ENCODE measurements around the gene OBP2B.
"Not testable (repeated sequence)": the region's sequence is repeated elsewhere in the genome, so short reads cannot be mapped to it uniquely, and the experiment has no call there.

OBP2B gene

GRCh38 chr9:133225171-133226011, 16.3 kb upstream of the OBP2B start:
- Mint-ChIP-seq H3K27me3 (peaks cover 38% of the 10 kb centered on the region), H3K4me1 (no peaks in the 10 kb centered on the region), H3K36me3 (ENCODE audit: insufficient read depth) (no peaks in the 10 kb centered on the region), H3K9me3 (no peaks in the 10 kb centered on the region), H3K4me3 (no peak overlapping the region), H3K27ac (ENCODE audit: low read depth) (no peak overlapping the region)
- DNase-seq (ENCODE audit: low spot score in 2 of 2), result no peak
- no peak for ATAC-seq (replicated peaks; ENCODE audit: extremely low read depth, poor library complexity, severe bottlenecking)

- Mint-ChIP-seq H3K36me3 (ENCODE audit: insufficient read depth) (no peaks in the 10 kb centered on the region), H3K4me1 (no peaks in the 10 kb centered on the region), H3K27ac (ENCODE audit: low read depth) (no peak overlapping the region), H3K4me3 (no peak overlapping the region), H3K27me3 (peaks cover 44% of the 10 kb centered on the region), H3K9me3 (no peaks in the 10 kb centered on the region)
- no peak for DNase-seq (ENCODE audit: low spot score in 2 of 2)
- ATAC-seq (replicated peaks; ENCODE audit: extremely low read depth, poor library complexity, severe bottlenecking), result no peak
Measured at GRCh38 chr9:133224762-133225161, 15.7 kb upstream of the OBP2B start.

DNA sequence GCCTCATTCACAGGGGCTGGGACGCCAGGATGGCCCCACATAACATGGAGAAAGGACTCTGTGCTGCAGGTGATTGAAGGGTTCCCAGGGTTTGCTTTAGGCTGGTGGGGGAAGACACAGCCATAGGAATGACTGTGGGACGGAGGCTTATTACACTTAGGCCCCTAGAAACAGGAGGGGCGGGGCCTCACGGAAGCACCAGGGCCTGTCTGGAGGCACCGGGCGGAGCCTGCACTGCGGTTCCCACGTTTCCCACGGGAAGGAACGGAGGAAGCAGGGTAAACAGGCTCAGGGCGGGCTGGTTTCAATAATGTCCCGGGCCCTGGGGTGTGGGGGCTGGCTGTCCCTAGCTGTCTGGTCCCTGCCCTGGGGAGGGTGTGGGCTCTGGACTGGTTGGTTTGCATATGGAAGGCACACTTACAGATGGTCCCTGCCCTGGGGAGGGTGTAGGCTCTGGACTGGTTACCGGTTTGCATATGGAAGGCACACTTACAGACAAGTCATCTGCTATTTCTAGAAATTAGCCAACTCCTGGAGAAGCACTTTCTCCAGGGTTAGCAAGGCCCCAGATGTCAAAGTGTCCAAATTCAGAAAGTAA, 14.2 kb upstream of the OBP2B start:
- H3K4me1 Mint-ChIP-seq; H3K4me3 Mint-ChIP-seq; ATAC-seq (replicated peaks; ENCODE audit: extremely low read depth, poor library complexity, severe bottlenecking); DNase-seq (ENCODE audit: low spot score in 2 of 2); H3K27ac Mint-ChIP-seq (ENCODE audit: low read depth); H3K36me3 Mint-ChIP-seq (ENCODE audit: insufficient read depth); H3K9me3 Mint-ChIP-seq: not testable (repeated sequence)
- H3K27me3 Mint-ChIP-seq, result peaks cover 59% of the 10 kb centered on the region

- not testable (repeated sequence) for H3K4me1 Mint-ChIP-seq; DNase-seq (ENCODE audit: low spot score in 2 of 2); H3K36me3 Mint-ChIP-seq (ENCODE audit: insufficient read depth); H3K9me3 Mint-ChIP-seq; ATAC-seq (replicated peaks; ENCODE audit: extremely low read depth, poor library complexity, severe bottlenecking); H3K4me3 Mint-ChIP-seq; H3K27ac Mint-ChIP-seq (ENCODE audit: low read depth)
- H3K27me3 Mint-ChIP-seq, result peaks cover 72% of the 10 kb centered on the region
Measured at GRCh38 chr9:133221994-133222393, 12.9 kb upstream of the OBP2B start.

GRCh38 chr9:133221177-133221809, 12.2 kb upstream of the OBP2B start:
- Mint-ChIP-seq H3K9me3 (no peaks in the 10 kb centered on the region), H3K4me1 (no peaks in the 10 kb centered on the region), H3K27me3 (peaks cover 79% of the 10 kb centered on the region), H3K36me3 (ENCODE audit: insufficient read depth) (no peaks in the 10 kb centered on the region), H3K27ac (ENCODE audit: low read depth) (no peak overlapping the region), H3K4me3 (no peak overlapping the region)
- DNase-seq (ENCODE audit: low spot score in 2 of 2) (no peak), ATAC-seq (replicated peaks; ENCODE audit: extremely low read depth, poor library complexity, severe bottlenecking) (no peak)

GRCh38 chr9:133218049-133218975, 9.3 kb upstream of the OBP2B start:
- ATAC-seq (replicated peaks; ENCODE audit: extremely low read depth, poor library complexity, severe bottlenecking); H3K27ac Mint-ChIP-seq (ENCODE audit: low read depth); DNase-seq (ENCODE audit: low spot score in 2 of 2); H3K4me3 Mint-ChIP-seq; H3K4me1 Mint-ChIP-seq; H3K36me3 Mint-ChIP-seq (ENCODE audit: insufficient read depth); H3K9me3 Mint-ChIP-seq: not testable (repeated sequence)
- peaks cover 83% of the 10 kb centered on the region for H3K27me3 Mint-ChIP-seq

- not testable (repeated sequence) for H3K4me1 Mint-ChIP-seq; ATAC-seq (replicated peaks; ENCODE audit: extremely low read depth, poor library complexity, severe bottlenecking); H3K27ac Mint-ChIP-seq (ENCODE audit: low read depth); DNase-seq (ENCODE audit: low spot score in 2 of 2); H3K4me3 Mint-ChIP-seq; H3K36me3 Mint-ChIP-seq (ENCODE audit: insufficient read depth); H3K9me3 Mint-ChIP-seq
- H3K27me3 Mint-ChIP-seq, result peaks cover 75% of the 10 kb centered on the region
Measured at GRCh38 chr9:133217333-133217988, 8.4 kb upstream of the OBP2B start.

- DNase-seq (ENCODE audit: low spot score in 2 of 2); H3K27ac Mint-ChIP-seq (ENCODE audit: low read depth); ATAC-seq (replicated peaks; ENCODE audit: extremely low read depth, poor library complexity, severe bottlenecking); H3K4me1 Mint-ChIP-seq; H3K4me3 Mint-ChIP-seq; H3K9me3 Mint-ChIP-seq; H3K36me3 Mint-ChIP-seq (ENCODE audit: insufficient read depth): not testable (repeated sequence)
- peaks cover 76% of the 10 kb centered on the region for H3K27me3 Mint-ChIP-seq
Measured at GRCh38 chr9:133214276-133214675, 5.2 kb upstream of the OBP2B start.

GRCh38 chr9:133210609-133211008, 1.6 kb upstream of the OBP2B start:
- Mint-ChIP-seq H3K27ac (ENCODE audit: low read depth) (no peak overlapping the region), H3K4me3 (no peak overlapping the region), H3K9me3 (no peaks in the 10 kb centered on the region), H3K4me1 (no peaks in the 10 kb centered on the region), H3K36me3 (ENCODE audit: insufficient read depth) (peaks cover 1% of the 10 kb centered on the region), H3K27me3 (peaks cover 50% of the 10 kb centered on the region)
- ATAC-seq (replicated peaks; ENCODE audit: extremely low read depth, poor library complexity, severe bottlenecking) (no peak), DNase-seq (ENCODE audit: low spot score in 2 of 2) (no peak)

GRCh38 chr9:133210202-133210532, 1.1 kb upstream of the OBP2B start:
- peaks cover 1% of the 10 kb centered on the region for H3K36me3 Mint-ChIP-seq (ENCODE audit: insufficient read depth)
- H3K9me3 Mint-ChIP-seq, result no peaks in the 10 kb centered on the region
- peaks cover 50% of the 10 kb centered on the region for H3K27me3 Mint-ChIP-seq
- no peak for ATAC-seq (replicated peaks; ENCODE audit: extremely low read depth, poor library complexity, severe bottlenecking)
- no peak for DNase-seq (ENCODE audit: low spot score in 2 of 2)
- H3K4me1 Mint-ChIP-seq, result no peaks in the 10 kb centered on the region
- H3K4me3 Mint-ChIP-seq, result no peak overlapping the region
- H3K27ac Mint-ChIP-seq (ENCODE audit: low read depth), result no peak overlapping the region

DNA sequence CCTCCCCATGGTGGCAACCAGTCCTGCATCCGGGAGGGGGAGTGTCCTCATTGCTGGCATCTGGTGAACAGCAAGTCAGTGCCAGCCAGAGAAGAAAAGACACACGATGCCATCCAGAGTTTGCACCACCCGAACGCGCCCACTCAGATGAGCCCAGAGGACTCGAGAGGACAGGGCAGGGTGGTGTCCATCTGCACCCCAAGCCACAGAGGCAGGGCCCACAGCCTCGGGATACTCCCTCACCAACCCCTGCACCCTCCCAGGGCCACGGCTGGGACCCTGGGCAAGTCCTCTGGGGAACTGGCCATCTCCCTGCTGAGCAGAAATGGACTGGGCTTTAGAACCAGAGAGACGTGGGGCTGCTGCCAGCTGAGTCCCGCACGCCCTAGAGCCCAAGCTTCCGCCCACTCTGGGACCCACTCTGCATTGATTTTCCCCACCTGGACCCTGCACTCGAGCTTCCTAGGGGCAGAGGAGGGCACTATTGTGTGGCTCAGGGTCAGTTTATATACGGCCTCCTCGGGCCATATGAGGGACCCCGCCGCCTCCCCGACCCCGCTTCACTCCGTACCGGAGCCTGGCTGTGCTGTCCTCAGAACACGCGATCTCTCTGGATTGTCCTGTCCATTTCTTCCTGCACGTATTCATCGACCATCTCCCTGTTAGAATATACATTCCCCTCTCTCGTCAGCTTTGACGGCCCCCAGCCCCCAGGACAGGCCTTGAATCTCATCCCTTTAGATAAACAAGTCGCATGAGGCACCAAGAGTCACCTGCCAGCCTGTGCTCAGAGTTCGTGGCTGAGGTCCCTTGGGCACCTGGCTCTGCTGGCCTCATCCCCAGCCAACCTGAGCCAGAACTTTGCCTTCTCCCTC, 514 bp upstream of the OBP2B start:
- H3K4me3 Mint-ChIP-seq; H3K4me1 Mint-ChIP-seq; DNase-seq (ENCODE audit: low spot score in 2 of 2); H3K27ac Mint-ChIP-seq (ENCODE audit: low read depth); ATAC-seq (replicated peaks; ENCODE audit: extremely low read depth, poor library complexity, severe bottlenecking); H3K36me3 Mint-ChIP-seq (ENCODE audit: insufficient read depth); H3K9me3 Mint-ChIP-seq: not testable (repeated sequence)
- H3K27me3 Mint-ChIP-seq, result peaks cover 48% of the 10 kb centered on the region
